Subcutaneous abdominal adipose tissue (tissue), 5 donors: ENCODE data around the gene LENG9.
A peak's percentile ranks its signal among the peaks of the same experiment; 100 is the strongest.

Experiments
- H3K27ac ChIP-seq: one replicate; pipeline ENCODE4 v1.7.0; 2013; ENCODE audit warnings: low read depth, mild to moderate bottlenecking, inconsistent platforms, low read length, moderate library complexity
- H3K27me3 ChIP-seq, 5 donors: one replicate each; pipeline ENCODE4 v1.7.0; 2013; ENCODE audit warnings: low read length in 5 of 5, inconsistent platforms in 1 of 5; ENCODE audit not compliant: control insufficient read depth in 5 of 5, insufficient read depth in 4 of 5
- H3K36me3 ChIP-seq, 5 donors: one replicate each; pipeline ENCODE4 v1.7.0; 2013; ENCODE audit warnings: low read length in 5 of 5; ENCODE audit not compliant: control insufficient read depth in 5 of 5, insufficient read depth in 5 of 5
- H3K4me1 ChIP-seq, 5 donors: one replicate each; pipeline ENCODE4 v1.7.0; 2013; ENCODE audit warnings: low read length in 5 of 5, mild to moderate bottlenecking in 3 of 5, moderate library complexity in 1 of 5; ENCODE audit not compliant: control insufficient read depth in 5 of 5, insufficient read depth in 5 of 5
- H3K4me3 ChIP-seq, 5 donors: one replicate each; pipeline ENCODE4 v1.7.0; 2013; ENCODE audit warnings: low read length in 5 of 5, low read depth in 1 of 5
- H3K9ac ChIP-seq, 5 donors: one replicate each; pipeline ENCODE4 v1.7.0; 2013; ENCODE audit warnings: low read length in 5 of 5, mild to moderate bottlenecking in 4 of 5, moderate library complexity in 3 of 5
- H3K9me3 ChIP-seq, 5 donors: one replicate each; pipeline ENCODE4 v1.7.0; 2013; ENCODE audit warnings: low read length in 5 of 5; ENCODE audit not compliant: control insufficient read depth in 5 of 5
- donor health status: healthy.
- donor health status: healthy.
- donor health status: healthy.
- donor health status: healthy.
- donor health status: healthy.

The LENG9 gene

DNA sequence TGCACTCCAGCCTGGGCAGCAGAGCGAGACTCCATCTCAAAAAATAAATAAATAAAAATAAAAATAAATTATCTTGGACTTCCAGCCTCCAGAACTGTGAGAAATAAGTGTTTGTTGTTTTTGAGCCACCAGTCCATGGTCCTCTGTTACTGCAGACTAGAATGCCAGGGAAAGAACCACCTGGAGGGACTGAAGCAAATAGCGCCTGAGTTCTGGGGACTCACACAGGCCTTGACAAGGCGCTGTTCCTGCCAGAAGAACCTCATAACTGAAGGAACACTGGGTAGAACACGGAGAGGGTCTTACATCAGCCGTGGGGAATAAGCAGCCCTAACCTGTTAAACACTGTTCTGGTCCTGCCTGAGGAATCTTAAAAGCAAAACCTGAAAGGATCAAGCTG, 22.9 kb downstream of the LENG9 start:
- no peaks in the 10 kb centered on the region for H3K27me3 ChIP-seq
- H3K36me3 ChIP-seq: peaks cover 0 to 24% (median 10%) of the 10 kb centered on the region in 5 donors
- no peaks in the 10 kb centered on the region for H3K9me3 ChIP-seq
- peaks cover 0 to 19% (median 15%) of the 10 kb centered on the region in 5 donors for H3K4me1 ChIP-seq
- no peak overlapping the region for H3K27ac ChIP-seq
- peak overlapping the region in 1 of 5 donors; percentile 0 for H3K9ac ChIP-seq
- H3K4me3 ChIP-seq: no peak overlapping the region

- no peaks in the 10 kb centered on the region for H3K27me3 ChIP-seq
- peaks cover 2 to 32% (median 21%) of the 10 kb centered on the region in 5 donors for H3K4me1 ChIP-seq
- H3K9me3 ChIP-seq: no peaks in the 10 kb centered on the region
- peaks cover 0 to 12% (median 0%) of the 10 kb centered on the region in 5 donors for H3K36me3 ChIP-seq
- H3K4me3 ChIP-seq: no peak overlapping the region
- H3K27ac ChIP-seq: no peak overlapping the region
- H3K9ac ChIP-seq: no peak overlapping the region
Measured at GRCh38 chr19:54439174-54439851, 24.3 kb downstream of the LENG9 start.

GRCh38 chr19:54436628-54437252, 26.8 kb downstream of the LENG9 start:
- Histone ChIP-seq H3K4me3 (no peak overlapping the region), H3K9ac (no peak overlapping the region), H3K9me3 (no peaks in the 10 kb centered on the region), H3K27me3 (no peaks in the 10 kb centered on the region), H3K4me1 (peaks cover 2 to 35% (median 21%) of the 10 kb centered on the region in 5 donors), H3K27ac (no peak overlapping the region), H3K36me3 (peaks cover 0 to 12% (median 0%) of the 10 kb centered on the region in 5 donors)

GRCh38 chr19:54436031-54436523, 27.5 kb downstream of the LENG9 start:
- Histone ChIP-seq H3K9me3 (no peaks in the 10 kb centered on the region), H3K9ac (peak overlapping the region in 2 of 5 donors; percentile 17 to 39), H3K4me3 (no peak overlapping the region), H3K4me1 (peaks cover 2 to 39% (median 28%) of the 10 kb centered on the region in 5 donors), H3K27ac (no peak overlapping the region), H3K27me3 (peaks cover 0 to 3% (median 0%) of the 10 kb centered on the region in 5 donors), H3K36me3 (peaks cover 0 to 12% (median 0%) of the 10 kb centered on the region in 5 donors)

- Histone ChIP-seq H3K9ac (peak overlapping the region in 1 of 5 donors; percentile 17), H3K4me1 (peaks cover 2 to 44% (median 33%) of the 10 kb centered on the region in 5 donors), H3K27ac (no peak overlapping the region), H3K36me3 (peaks cover 0 to 9% (median 0%) of the 10 kb centered on the region in 5 donors), H3K4me3 (no peak overlapping the region), H3K9me3 (no peaks in the 10 kb centered on the region), H3K27me3 (peaks cover 0 to 3% (median 0%) of the 10 kb centered on the region in 5 donors)
Measured at GRCh38 chr19:54435551-54436016, 28.0 kb downstream of the LENG9 start.

DNA sequence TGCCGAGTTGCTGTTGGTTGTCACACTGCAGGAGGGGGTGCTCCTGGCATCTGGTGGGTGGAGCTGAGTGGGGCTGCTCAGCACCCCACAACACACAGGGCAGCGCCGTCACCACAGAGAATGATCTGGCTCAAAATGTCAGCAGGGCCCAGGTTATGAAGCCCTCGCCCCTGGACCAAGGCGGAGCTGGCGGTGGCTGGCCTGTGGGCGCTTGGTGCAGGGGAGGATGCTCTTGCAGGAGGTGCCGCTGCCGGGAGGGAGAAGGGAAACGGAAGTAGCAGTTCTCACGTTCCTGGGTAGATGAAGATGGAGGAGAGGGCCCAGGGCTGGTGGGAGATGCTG, 28.7 kb downstream of the LENG9 start:
- Histone ChIP-seq H3K9me3 (no peaks in the 10 kb centered on the region), H3K36me3 (peaks cover 0 to 5% (median 0%) of the 10 kb centered on the region in 5 donors), H3K27ac (no peak overlapping the region), H3K9ac (no peak overlapping the region), H3K4me1 (peaks cover 2 to 50% (median 38%) of the 10 kb centered on the region in 5 donors), H3K27me3 (peaks cover 0 to 8% (median 2%) of the 10 kb centered on the region in 5 donors), H3K4me3 (no peak overlapping the region)

GRCh38 chr19:54434112-54434872, 29.3 kb downstream of the LENG9 start:
- Histone ChIP-seq H3K9me3 (no peaks in the 10 kb centered on the region), H3K4me1 (peaks cover 2 to 49% (median 34%) of the 10 kb centered on the region in 5 donors), H3K27ac (no peak overlapping the region), H3K9ac (no peak overlapping the region), H3K36me3 (peaks cover 0 to 4% (median 0%) of the 10 kb centered on the region in 5 donors), H3K4me3 (no peak overlapping the region), H3K27me3 (peaks cover 2 to 11% (median 7%) of the 10 kb centered on the region in 5 donors)

GRCh38 chr19:54433697-54434096, 29.9 kb downstream of the LENG9 start:
- Histone ChIP-seq H3K9ac (no peak overlapping the region), H3K36me3 (no peaks in the 10 kb centered on the region), H3K4me1 (peaks cover 2 to 43% (median 28%) of the 10 kb centered on the region in 5 donors), H3K9me3 (no peaks in the 10 kb centered on the region), H3K4me3 (no peak overlapping the region), H3K27ac (no peak overlapping the region), H3K27me3 (peaks cover 8 to 17% (median 13%) of the 10 kb centered on the region in 5 donors)

DNA sequence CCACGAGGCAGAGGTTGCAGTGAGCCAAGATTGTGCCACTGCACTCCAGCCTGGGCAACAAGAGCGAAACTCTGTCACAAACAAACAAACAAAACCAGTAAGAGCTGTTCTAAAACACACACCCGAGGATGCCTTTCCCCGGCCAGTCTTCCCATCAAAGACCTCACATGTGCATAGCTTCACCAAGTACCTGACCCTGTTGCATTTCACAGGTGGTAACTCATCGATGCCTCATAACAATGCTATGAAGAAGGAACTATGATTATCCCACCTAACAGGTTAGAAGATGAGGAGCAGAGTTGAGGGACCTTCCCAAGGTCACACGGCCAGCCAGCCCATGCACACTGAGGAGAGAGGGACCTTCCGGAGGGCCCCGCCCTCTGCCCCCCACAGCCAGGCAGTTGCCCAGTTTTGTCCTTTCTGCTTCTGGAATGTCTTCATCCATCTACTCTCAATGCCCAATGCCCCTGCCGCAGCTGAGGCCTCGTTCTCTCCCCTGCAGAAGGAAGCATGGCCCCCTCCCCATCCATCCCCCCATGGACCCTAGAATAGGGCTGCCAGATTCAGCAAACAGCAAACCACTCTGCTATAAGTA, 31.3 kb downstream of the LENG9 start:
- Histone ChIP-seq H3K9me3 (no peaks in the 10 kb centered on the region), H3K27me3 (peaks cover 8 to 20% (median 16%) of the 10 kb centered on the region in 5 donors), H3K36me3 (no peaks in the 10 kb centered on the region), H3K4me1 (peaks cover 2 to 38% (median 25%) of the 10 kb centered on the region in 5 donors), H3K9ac (no peak overlapping the region), H3K4me3 (no peak overlapping the region), H3K27ac (no peak overlapping the region)
